Ovary (tissue), 3 donors: ENCODE results near the gene EVL.

Source experiments
- EP300 ChIP-seq: sonication (generic); formaldehyde crosslinking; IDR thresholded peaks from one replicate; pipeline ENCODE4 v1.6.1; 2017; ENCODE audit warnings: antibody characterized with exemption
- POLR2A ChIP-seq: fragments of 450-650 bp; IDR thresholded peaks from one replicate; pipeline ENCODE4 v1.6.1; 2017; ENCODE audit warnings: antibody characterized with exemption, mild to moderate bottlenecking, moderate library complexity
- TF ChIP-seq, protein P1 (sequence below), 3 donors: fragments of 450-650 bp in 2 of 3; fragments of 200-600 bp in 1 of 3; IDR thresholded peaks; one replicate each; pipeline versions ENCODE4 v1.5.1 to v1.8.0; 2016 to 2022; ENCODE audit warnings: antibody characterized with exemption in 3 of 3, mild to moderate bottlenecking in 1 of 3
- donor health status: DM: no; HTN: no; CAD: no.

DNA sequence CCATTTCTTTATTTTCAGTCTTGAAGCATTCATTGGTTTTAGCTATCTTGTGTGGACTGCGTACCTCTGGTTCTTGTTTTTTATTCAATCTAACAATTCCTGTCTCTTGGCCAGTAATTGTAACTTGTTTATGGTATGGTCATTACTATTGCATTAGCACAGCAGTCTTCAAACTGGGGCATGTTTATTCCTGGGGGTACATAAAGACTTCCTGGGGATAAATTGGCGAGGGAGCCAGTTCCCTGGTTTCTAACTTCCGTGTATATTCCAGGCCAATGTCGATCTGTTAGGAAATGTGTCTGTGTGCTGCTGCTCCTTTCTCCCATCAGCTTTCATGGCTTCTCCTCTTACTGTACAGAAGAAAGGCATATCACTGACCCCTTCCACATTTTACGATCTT, 13.7 kb upstream of the EVL start:
- TF ChIP-seq, protein P1, sequence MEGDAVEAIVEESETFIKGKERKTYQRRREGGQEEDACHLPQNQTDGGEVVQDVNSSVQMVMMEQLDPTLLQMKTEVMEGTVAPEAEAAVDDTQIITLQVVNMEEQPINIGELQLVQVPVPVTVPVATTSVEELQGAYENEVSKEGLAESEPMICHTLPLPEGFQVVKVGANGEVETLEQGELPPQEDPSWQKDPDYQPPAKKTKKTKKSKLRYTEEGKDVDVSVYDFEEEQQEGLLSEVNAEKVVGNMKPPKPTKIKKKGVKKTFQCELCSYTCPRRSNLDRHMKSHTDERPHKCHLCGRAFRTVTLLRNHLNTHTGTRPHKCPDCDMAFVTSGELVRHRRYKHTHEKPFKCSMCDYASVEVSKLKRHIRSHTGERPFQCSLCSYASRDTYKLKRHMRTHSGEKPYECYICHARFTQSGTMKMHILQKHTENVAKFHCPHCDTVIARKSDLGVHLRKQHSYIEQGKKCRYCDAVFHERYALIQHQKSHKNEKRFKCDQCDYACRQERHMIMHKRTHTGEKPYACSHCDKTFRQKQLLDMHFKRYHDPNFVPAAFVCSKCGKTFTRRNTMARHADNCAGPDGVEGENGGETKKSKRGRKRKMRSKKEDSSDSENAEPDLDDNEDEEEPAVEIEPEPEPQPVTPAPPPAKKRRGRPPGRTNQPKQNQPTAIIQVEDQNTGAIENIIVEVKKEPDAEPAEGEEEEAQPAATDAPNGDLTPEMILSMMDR (IDR thresholded peaks at IDR 0.05): no peak
- TF ChIP-seq POLR2A (no peak), EP300 (no peak)
